ENCODE results near the gene MAN2A1. TPM values are rescaled to one million over a fixed set of nuclear protein-coding genes. Genes with fewer than 3 reads are reported as not detected.

The MAN2A1 gene
- total RNA-seq = 182 and 306 TPM in 2 replicates

DNA sequence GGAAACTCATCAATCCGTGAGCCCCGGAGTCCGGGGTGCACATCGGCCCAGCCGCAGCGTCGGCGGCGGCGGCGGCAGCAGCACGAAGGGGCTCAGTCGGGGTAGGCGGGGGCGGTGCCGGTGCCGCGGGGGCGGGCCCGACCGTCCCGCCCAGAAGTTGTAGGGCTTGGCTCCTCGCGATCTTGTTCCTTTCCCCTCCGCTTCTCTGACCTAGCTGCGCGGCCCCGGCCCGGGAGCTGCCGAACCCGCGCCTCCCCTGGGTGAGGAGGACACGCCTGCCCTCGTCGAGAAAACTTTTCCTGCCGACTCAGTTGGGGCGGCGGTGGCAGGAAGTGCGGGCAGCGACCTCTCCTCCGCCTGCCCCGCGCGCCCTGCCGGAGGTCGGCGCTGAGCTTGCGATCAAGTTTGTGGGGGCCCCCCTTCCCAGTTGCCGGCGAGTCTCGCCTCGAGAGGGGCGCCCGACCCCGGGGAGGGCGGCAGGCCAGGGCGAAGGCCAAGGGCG lies at the start of gene MAN2A1:
Gene MAN2A1, plus strand, starts transcription at position 188 of the 502 bp plus-strand sequence. CDS start 491 bp downstream, outside the sequence.

